Kidney capillary endothelial cell (primary cell): ENCODE data around the gene KNCN.
A peak's percentile ranks its signal among the peaks of the same experiment; 100 is the strongest.

Source experiments
- DNase-seq: peaks from one replicate; pipeline ENCODE4 v3.0.0-alpha.2; 2018; ENCODE audit warnings: low spot score

Gene KNCN

DNA sequence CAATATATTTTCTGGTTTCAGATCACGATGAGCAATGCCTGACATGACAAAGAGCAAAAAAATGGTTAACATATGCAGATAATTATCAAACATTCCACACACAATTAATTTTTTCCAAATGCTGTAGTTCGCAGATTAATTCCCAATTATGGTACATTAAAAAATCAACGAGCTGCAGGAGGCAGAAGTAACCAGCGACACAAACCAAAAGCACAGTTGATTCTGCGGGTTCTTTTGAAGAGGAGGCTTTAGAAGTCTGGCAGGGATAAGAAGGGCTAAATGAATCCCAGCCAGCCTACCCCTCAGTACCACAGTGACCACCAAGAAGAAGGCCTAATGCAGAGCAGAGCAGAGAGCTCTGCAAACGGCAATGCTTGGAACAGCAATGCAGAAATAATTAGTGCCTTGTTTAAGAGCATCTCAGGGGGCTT lies 17.0 kb upstream of the KNCN start:
- no peak for DNase-seq

DNA sequence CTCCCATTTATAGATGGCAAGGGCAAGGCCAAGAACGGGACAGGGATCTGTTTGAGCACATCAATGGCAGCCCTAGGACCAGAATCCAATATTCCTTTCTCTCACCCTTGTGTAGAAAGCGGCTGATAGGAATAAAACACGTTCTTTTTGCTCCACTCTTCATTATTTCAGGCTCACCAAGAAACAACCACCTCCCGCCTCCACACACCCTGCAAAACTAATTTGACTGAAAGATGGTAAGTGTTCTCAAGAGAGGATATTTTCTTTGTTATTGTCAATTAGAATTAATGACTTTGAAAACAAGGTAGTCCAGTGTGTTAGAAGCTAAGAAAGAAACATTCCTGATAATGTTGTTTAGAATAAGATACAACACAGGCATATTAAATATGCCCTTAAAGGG lies 11.9 kb upstream of the KNCN start:
- DNase-seq = no peak

DNA sequence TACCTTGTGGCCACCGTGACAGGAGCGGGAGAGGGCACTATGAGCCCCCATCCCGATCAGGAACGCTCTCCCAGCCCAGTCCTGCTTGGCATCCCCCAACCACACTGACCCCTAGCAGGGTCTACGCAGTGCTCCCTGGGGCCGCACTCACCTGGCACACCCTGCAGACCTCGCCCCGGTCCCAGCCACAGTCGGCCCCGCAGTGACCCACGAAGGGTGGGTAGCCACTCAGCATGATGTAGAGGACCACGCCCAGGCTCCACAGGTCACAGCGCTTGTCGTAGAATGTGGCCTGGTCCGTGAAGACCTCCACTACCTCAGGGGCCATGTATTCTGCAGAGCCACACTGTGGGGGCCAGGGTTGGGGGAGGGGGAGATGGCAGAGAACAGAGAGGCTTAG lies 11.1 kb upstream of the KNCN start:
- DNase-seq = no peak

DNA sequence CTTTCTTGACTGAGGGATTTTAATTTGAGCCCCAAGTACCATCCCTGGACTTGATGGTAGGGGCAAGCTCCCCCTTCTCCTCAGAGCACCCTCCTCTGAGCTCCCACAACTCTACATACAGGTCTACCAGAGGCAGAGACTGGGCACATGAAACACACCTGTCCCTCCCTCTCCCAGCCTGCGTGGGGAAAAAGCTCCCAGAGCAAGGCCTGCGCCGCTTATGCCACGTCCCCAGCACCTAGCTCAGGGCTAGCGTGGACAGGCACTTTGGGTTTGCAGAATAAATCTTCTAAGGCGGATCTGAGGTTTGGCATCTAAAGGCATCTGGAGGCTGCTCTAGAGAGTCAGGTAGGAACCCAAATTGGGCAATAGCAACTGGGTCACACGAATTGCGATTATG lies 7.5 kb upstream of the KNCN start:
- no peak for DNase-seq

DNA sequence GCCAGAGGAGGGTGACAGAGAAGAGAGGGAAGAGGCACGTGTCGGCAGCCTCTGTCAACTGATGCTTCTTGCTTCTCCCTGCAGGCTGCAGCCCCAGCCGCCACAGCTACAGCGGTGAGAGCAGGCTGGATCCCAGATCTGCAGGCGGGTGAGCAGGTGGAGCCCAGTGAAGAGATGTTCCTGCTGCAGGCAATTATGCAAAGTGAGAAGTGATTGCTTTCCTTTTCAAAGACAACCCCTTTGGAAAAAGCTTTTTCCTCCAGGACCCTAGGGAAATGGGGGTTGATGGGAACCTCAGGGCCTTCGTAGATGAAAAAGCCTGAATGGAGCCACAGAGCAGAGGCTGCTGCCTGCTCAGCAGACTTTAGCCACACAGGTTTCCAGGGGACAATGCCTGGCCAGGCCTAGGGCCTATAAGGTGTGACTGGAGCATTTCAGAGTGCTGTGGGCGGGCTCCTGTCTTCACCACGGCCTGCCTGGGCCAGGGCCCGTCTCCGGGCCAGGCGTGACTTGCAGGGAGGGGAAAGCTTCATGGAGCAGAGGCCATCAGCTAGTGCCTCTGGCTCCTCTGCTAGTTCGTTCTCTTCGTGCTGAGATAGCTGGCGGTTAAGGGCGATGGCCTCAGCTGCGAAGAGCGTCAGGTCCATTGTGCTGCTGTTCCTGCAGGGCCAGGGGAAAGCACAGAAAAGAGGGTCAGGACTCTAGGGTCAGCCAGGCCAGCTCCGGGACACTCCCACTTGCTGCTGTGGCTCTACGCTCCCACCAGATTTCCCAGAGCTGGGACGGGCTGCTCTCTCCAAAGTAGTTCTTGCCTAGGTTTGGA lies 6.9 kb upstream of the KNCN start:
- no peak for DNase-seq

DNA sequence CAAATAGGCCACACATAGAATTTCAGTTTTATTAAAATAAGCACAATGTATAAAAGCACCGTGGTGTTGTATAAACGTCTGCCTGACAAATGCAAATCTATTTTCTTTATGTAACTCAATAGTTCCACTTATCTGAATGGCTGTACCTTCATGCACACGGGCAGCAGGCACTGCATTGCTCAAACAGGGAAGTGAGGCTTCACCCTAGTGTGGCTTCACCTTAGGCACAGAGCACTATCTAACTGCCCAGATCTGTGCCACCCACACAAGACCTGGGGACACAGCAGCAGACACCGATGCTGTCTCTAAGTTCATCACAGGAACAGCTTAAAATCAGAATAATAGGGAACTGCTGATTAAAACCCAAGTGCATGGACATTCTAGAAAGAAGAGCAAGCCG lies 6.0 kb upstream of the KNCN start:
- DNase-seq = no peak

DNA sequence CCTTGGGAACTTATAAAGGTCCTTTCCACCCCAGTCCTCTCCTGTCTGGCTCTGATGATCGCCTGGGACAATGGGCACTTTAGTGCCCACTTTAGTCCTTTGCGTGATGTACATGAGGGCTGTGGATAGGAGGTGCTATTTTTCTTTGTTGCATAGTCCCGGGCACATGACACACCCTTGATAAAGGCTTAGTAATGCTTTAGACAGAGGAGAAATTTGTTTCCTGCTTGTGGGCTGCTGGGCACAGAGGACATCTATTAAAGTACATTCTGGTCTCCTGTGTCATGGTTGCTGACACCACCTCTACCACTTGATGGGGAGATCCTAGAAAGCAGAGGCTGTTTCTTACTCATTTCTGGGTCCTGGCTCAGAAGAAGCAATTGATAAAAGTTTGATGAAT lies 5.4 kb upstream of the KNCN start:
- peak; percentile 81 for DNase-seq

DNA sequence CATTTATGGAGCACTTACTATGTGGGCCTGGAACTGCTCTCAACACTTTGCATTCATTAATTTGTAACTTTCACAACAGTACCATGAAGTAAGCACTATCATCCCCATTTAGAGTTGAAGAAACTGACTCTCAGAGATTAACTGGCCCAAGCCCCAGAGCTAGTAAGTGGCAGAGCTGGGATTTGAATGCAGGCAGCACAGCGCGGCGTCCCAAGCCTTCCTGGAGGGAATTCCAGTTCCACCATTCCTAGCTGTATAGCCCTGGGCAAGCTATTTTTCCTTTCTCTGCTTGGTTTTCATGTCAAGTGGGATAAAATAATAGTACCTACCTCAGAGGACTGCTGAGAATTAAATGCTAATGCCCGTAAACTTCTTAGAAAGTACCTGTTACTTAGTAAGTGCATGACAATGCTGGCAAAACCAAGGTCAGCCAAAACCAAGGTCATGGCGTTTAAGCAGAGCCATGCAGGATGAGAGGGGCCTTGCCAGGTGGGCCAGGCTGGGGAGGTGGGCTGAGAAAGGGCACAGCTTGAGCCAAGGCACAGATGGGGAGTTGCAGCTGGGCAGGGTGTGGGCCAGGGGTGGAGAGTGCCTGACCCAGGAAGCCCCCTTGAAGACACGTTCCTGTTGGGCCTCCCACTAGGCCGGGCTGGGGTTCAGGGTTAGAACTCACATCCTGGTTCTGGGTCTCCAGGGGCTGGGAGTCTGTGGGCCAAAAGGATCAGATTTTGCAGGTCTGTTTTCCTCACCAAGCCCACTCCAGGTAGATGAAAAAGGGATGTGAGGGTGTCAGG lies 4.6 kb upstream of the KNCN start:
- DNase-seq = no peak

DNA sequence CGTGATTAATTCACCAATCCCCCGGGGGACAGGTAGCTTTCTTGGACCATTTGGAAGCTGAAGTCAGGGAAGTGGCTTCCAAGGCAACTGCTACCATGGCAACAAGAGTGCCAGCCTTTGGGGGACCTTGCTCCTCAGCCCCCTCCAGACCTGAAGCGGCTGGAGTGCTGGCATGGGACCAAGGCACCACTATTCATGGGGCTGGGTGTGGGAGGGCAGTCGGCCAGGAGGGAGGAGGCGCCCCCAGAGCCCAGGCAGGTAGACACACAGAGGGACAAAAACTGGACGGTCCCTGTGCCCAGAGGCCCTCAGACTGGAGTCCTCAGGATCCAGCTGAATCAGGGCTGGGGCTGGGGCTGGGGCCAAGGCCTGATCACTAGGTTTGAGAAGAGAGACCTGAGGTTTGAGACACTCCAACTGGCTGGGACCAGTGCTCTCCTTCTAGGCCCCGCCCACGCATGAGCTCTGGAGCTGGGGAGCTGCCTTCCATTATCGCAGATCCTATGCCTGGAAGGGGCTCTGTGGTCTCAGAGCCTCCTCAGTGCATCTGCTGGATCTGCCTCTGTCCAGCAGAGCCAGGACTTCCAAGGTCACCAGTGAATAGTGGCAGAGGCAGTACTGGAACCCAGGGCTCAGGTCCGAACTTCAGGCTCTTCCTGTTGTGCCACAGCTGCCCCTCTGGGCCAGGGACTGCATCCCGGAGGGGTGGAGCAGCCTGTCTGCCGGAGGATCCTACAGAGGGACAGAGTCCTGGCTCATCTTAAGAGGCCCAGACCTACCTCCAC lies 3.3 kb upstream of the KNCN start:
- DNase-seq = no peak

DNA sequence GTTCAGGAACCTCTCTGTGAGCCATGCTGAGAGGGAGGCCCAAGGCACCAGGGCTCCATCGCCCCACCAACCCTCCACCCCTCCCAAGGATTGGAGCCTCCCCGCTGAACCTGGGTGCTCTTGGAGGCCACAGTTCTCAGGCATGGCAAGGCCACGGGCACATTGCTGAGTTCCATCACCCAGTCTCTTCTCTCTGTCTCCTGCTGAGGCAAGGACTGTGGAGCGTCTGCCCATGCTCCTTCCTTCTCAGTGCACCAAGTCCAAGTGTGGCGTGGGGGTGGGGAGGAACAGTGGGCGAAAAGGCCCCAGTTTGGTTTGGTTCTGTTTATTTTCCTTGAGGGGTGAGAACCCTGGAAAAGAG lies 2.8 kb upstream of the KNCN start:
- DNase-seq = no peak

DNA sequence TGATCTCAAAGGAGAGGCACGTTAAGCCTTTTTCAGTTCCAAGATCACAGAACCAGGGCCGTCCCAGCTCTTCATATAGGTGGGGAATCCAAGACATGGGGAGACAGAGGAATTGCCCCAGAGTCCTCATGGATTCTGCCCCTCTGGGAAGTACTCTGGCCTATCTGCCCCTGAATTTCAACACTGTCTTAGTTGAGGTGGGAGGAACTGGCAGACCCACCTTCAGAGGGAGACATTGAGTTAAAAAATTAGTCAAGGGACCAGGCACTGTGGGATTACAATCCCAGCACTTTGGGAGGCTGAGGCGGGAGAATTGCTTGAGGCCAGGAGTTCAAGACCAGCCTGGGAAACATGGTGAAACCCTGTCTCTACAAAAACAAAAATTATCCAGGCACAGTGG lies 2.1 kb upstream of the KNCN start:
- no peak for DNase-seq

DNA sequence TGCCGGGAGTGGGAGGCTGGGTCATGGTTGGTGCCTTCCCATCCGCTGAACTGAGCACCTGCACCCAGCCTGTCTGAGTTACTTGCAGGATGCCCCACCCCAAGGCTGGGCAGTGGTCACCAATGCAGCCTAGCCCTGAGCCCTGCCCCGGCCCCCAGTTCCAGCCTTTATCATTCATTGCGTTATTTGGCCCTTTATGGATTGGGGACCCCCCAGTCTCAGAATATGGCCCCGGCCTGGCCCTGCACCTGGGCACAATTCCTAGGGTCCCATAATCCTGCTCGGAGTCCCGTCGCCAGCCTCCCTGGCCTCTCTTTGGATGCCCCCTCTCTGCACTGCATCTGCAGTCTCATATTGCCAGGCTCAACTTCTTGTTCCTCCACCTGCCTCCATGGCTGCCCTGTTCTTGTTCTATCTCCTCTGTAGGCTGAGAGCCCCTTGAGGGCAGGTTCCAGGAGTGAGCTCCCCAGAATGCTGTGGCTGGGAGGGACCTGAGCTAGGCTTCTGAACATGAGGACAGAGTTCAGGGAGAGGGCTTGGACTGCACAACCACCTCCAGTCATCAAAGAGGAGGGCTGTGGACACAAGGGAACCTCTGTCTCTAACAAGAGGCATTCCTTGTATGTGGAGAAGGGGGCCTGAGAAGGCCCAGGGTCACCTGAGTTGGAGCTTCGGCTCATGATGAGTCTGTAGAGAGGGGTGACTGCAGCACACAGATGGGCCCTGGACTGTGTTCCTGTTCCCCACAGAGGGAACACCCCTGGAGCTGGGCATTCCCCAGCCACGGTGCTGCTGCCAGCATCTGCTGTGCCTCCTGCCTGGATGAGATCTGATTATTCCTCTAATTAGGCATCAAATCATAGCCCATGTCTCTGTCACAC lies 1.1 kb upstream of the KNCN start:
- DNase-seq = no peak

DNA sequence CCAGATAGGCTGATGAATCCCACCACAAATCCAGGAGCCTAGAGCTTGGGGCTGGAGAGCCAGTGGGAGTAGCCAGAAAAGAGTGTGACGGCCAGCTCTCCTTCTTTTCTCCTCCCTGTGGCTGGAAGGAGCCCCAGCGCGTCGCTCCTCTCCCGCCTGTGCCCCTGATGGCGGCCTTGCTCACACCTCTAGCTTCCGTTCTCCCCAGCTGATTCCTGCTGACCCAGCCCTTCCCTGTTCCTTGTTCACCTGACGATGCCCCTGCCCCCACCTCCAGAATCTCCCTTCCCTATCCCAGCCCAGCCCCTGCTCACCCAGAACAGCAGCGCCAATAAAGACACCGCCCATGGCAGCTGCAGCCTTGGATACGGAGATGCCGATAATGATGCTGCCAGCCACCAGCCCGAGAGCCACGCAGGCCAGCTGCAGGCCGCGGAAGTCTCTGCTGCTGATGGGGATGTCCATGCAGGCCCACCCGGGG lies 656 bp downstream of the KNCN start:
- DNase-seq = no peak

DNA sequence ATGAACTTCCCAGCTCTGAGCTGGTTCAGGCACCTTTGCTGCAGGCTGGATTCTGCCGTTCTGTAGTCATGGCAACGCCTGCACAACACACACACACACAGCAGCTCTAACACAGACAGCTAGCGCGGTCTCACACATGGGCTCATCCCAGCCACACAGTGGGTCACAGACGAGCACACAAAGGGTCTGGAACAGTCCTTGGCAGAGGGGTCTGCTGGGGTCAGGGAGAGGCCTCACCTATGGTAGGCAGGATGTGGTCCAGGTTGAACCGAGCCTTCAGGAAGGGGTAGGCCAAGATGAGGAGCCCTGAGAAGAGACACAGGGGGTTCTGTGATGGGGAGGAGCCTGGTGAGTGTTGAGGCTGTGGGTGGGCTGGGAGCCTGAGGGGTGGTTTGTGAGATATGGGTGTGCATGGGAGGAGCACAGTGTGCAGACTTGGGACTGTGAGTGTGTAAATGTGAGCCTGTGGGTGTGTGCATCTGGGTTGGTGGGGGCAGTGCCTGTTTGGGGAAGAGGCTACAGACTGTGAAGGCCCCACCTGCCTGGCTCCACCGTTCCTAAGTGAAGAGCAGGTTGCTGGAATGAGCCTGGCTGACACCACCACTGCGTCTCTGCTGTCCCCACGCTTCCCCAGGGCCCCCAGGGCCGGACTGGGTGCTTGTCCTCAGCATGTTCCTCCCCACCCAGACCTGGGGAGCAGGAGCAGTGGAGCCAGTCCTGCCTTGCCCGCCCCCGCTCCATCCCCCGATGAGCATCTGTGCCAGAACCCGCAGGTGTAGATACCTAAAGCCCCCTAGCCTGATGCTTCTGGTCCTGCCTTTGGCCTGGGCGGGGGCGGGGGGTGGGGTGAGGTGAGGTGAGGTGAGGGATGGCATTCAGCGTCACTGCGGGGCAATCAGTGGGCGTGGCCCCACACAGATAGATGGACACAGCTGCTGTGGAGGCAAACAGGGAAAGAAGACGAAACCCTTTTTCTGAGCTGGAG lies 1.5 kb downstream of the KNCN start:
- DNase-seq = no peak

DNA sequence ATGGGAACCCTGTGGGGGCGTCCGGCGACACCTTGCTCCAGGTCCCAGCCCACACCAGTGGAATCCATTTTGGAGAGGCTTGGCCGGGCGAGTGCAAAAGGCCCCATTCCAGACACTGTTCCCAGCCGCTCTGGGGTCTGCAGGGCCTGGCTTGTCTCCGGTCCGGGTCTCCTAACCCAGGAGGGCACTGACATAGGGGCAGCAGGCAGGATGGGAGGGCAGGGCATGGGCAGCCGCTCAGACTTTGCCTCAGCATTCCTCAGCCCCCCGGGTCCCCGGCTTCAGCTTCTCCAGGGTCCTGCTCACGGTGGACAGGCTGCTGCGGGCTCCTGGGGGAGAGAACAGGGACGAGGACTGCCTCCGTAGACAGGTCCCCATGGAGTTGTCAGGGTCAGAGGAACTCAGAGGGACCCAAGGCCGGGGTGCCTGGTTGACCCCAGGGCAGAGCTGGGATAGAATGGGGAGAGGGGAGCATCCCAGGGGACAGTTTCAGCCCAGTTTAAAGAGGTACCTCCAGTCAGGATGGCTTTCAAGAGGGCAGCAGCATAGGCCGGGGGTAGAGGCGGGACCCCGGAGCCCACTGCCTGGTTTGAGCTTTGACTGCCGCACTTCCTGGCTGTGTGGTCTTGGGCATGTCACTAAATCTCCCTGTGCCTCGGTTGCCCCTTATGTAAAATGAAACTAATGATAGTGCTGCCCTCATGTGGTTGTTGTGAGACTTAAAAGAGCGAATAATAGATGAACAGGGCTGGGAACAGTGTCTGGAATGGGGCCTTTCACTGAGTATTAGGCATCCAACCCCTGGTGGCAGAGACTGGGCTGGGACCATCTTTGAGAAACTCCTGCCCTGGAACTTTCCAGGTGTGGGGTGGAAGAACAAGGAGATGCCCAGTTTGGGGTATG lies 3.7 kb downstream of the KNCN start:
- peak; percentile 47 for DNase-seq

DNA sequence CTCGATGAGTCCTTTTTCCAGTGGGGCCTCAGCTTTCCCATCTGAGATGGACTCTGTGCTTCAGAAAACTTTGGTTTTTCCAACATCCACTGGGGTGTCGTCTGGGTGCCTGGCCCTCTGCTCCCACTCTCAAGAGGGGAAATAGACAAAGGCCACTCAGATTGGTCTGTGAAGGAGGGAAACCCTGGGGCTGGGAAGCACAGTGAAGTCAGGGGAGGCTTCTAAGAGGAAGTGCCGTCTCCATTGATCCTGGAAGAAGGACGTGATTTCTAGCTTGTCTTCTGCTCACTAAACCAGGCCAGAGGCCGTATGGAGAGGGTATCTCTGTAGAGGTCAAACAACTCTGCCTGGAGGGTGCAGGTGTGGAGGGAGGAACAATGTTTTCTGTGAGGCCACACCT lies 5.2 kb downstream of the KNCN start:
- no peak for DNase-seq

DNA sequence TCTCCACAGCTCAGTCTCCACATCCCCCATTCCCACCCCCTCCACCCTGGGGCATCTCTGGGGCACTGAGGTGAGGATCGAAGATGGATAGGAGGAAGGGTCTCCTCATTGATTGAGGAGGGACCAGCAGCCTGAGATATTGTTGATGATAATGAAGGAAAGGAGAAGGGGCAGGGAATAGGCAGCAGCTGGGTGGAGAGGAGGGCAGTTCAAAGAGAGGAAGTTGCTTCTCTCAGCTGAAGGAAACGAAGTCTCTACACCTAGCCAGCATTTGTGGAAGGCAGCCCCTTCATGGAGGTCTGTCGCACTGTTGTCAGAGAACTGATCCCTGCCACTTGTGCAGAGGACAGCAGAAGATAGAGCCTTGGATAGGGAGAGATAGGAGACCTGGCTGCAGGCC lies 5.7 kb downstream of the KNCN start:
- DNase-seq = no peak

DNA sequence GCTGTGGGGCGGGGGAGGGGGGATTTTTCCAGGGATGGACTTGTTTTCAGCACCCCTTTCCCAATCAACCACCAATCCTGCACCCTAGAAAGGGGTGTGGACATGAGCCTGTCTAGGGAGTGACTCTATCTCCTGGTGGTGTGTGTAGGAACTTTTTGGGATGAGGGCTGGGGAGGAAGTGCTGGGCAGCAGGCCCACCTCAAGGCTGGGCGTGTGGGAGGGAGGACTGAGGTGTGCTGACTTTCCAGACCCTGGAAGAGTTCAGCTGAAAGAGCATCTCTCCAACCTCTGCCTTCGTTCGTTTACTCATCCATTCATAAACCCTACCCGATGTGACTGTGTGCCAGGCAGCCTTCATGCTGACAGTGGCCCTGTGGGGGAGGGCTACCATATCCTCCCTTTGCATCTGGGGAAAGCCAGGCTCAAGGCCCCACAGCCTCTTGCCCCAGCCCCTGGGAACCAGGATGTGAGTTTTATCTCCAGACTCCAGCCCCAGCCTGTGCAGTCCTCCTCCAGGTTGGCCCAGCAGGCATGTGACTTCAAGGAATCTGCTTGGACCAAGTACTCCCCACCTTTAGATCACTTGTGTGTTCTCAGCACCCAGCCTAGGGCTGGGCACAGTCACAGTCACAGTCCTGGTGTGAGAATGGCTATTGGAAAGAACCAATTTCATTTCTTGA lies 6.7 kb downstream of the KNCN start:
- DNase-seq = no peak
